HG03439 (cell line): Measurements from ENCODE around the gene PIP5K1B.

ENCODE experiments used
- ATAC-seq: cut with Tn5 transposase; IDR thresholded peaks from one replicate; pipeline ENCODE4 v1.9.1; 2021; ENCODE audit warnings: mild to moderate bottlenecking, moderate library complexity; ENCODE audit not compliant: unreplicated experiment

PIP5K1B gene

GRCh38 chr9:68844631-68845612 is 139.9 kb downstream of the PIP5K1B start:
- ATAC-seq = no peak

- ATAC-seq = peak; percentile 66
Measured at GRCh38 chr9:68847765-68848164, 142.7 kb downstream of the PIP5K1B start.

GRCh38 chr9:68851657-68852056 is 146.6 kb downstream of the PIP5K1B start:
- ATAC-seq = no peak

- no peak for ATAC-seq
Measured at GRCh38 chr9:68852941-68853340, 147.9 kb downstream of the PIP5K1B start.

- no peak for ATAC-seq
Measured at GRCh38 chr9:68859347-68859746, 154.3 kb downstream of the PIP5K1B start.

- no peak for ATAC-seq
Measured at GRCh38 chr9:68860419-68860818, 155.4 kb downstream of the PIP5K1B start.

- no peak for ATAC-seq
Measured at GRCh38 chr9:68861436-68861835, 156.4 kb downstream of the PIP5K1B start.

GRCh38 chr9:68867066-68867465 is 162.0 kb downstream of the PIP5K1B start:
- no peak for ATAC-seq

GRCh38 chr9:68869022-68869421 is 164.0 kb downstream of the PIP5K1B start:
- ATAC-seq = no peak

- ATAC-seq = no peak
Measured at GRCh38 chr9:68870086-68870485, 165.0 kb downstream of the PIP5K1B start.

GRCh38 chr9:68871236-68871635 is 166.2 kb downstream of the PIP5K1B start:
- ATAC-seq = no peak

GRCh38 chr9:68872026-68872501 is 167.0 kb downstream of the PIP5K1B start:
- no peak for ATAC-seq

GRCh38 chr9:68873179-68873578 is 168.1 kb downstream of the PIP5K1B start:
- ATAC-seq = no peak

- ATAC-seq = no peak
Measured at GRCh38 chr9:68876273-68876672, 171.2 kb downstream of the PIP5K1B start.

- no peak for ATAC-seq
Measured at GRCh38 chr9:68876681-68877080, 171.6 kb downstream of the PIP5K1B start.

- no peak for ATAC-seq
Measured at GRCh38 chr9:68877219-68877618, 172.2 kb downstream of the PIP5K1B start.

GRCh38 chr9:68878450-68878849 is 173.4 kb downstream of the PIP5K1B start:
- ATAC-seq = no peak

- no peak for ATAC-seq
Measured at GRCh38 chr9:68883224-68883623, 178.2 kb downstream of the PIP5K1B start.

- ATAC-seq = no peak
Measured at GRCh38 chr9:68887232-68887631, 182.2 kb downstream of the PIP5K1B start.

- ATAC-seq = no peak
Measured at GRCh38 chr9:68894502-68894901, 189.5 kb downstream of the PIP5K1B start.

- ATAC-seq = peak; percentile 78
Measured at GRCh38 chr9:68895741-68896478, 190.9 kb downstream of the PIP5K1B start.

- ATAC-seq = peak; percentile 12
Measured at GRCh38 chr9:68896486-68896885, 191.4 kb downstream of the PIP5K1B start.
